Measurements from ENCODE around the gene SLC7A7.

DNA sequence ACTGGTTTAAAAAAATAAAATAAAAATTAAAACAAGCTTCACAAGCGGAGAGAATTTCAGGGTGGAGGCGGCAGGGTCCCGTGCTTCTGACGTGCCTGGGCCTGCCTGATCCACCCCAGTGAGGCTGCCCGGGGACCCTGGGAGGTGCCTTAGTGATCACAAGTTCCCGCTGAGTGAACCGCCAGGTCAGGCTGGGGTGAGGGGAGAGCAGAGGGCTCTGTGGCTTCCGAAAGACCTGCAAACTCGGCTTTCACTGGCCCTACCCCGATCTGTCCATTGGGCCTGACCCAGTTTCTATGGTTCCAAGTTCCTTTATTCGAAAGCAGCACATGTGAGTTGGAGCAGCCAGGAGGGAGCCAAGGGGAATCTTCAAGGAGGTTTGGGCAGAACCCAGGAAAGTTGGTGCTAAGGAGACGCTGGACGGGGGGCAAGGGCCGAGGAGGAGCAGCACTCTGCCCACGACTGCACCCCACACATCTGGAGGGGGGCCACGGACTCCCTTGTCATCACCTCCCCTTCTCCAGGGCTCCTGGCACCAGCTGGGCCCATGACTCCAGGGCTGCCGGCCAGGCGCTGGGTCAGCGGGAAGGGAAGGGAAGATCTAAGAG is 34.1 kb upstream of the SLC7A7 start:
- TF ChIP-seq EZH2phosphoT487 (IDR thresholded peaks at IDR 0.05; ENCODE audit: insufficient read depth, low read depth) (no peak), EZH2 (IDR thresholded peaks at IDR 0.05; ENCODE audit: insufficient read depth, poor library complexity, severe bottlenecking) (no peak)

Measured in GM23248 (cell line).